ENCODE results near the gene MAP2K4. TPM values are rescaled to one million over a fixed set of nuclear protein-coding genes. Genes with fewer than 3 reads are reported as not detected.
A peak's percentile ranks its signal among the peaks of the same experiment; 100 is the strongest.

The MAP2K4 gene
- total and polyA plus RNA-seq, 2 of the 13 experiments (the other 11 are each of a cell fraction or from before 2014, with no cell fraction given): 21.5 to 35.6 TPM

- peak; percentile 48; the same call in 1 of the 2 replicates for TF ChIP-seq ZNF766 (CRISPR knock-in tag; IDR thresholded peaks at IDR 0.05; ENCODE audit: borderline replicate concordance)
- TF ChIP-seq CHCHD3 (CRISPR knock-in tag; IDR thresholded peaks at IDR 0.05): peak; percentile 86; the same call in 1 of the 2 replicates
- TF ChIP-seq SP1 (IDR thresholded peaks at IDR 0.05): no peak
- TF ChIP-seq SP1 (CRISPR knock-in tag; IDR thresholded peaks at IDR 0.05): peak; percentile 71; the same call in 1 of the 2 replicates
- 0 out of 2 replicates have a peak, but pooled peaks have one; percentile 36 for TF ChIP-seq ZNF350 (CRISPR knock-in tag; IDR thresholded peaks at IDR 0.05; ENCODE audit: borderline replicate concordance, low read depth)
- 0 out of 2 replicates have a peak, but pooled peaks have one; percentile 23 for TF ChIP-seq ZBTB26 (CRISPR knock-in tag; IDR thresholded peaks at IDR 0.05; ENCODE audit: borderline replicate concordance)
- TF ChIP-seq ZNF335 (CRISPR knock-in tag; IDR thresholded peaks at IDR 0.05): no peak
- TF ChIP-seq PRDM10 (CRISPR knock-in tag; IDR thresholded peaks at IDR 0.05; ENCODE audit: low read depth): peak; percentile 15; the same call in 1 of the 2 replicates
- no peak for TF ChIP-seq DZIP1 (CRISPR knock-in tag; IDR thresholded peaks at IDR 0.05)
- TF ChIP-seq HOXA3 (CRISPR knock-in tag; IDR thresholded peaks at IDR 0.05): peak; percentile 68; the same call in 1 of the 2 replicates
- TF ChIP-seq SIN3A (IDR thresholded peaks at IDR 0.05; ENCODE audit: borderline replicate concordance, low read depth, low read length): peak; percentile 90
- TF ChIP-seq PBX3 (CRISPR knock-in tag; IDR thresholded peaks at IDR 0.05; ENCODE audit: borderline replicate concordance): no peak
- TF ChIP-seq TEAD3 (CRISPR knock-in tag; optimal IDR thresholded peaks at IDR 0.05; ENCODE audit: borderline replicate concordance): peak; percentile 11
- 0 out of 2 replicates have a peak, but pooled peaks have one; percentile 26 for TF ChIP-seq ZNF235 (CRISPR knock-in tag; IDR thresholded peaks at IDR 0.05; ENCODE audit: borderline replicate concordance)
- TF ChIP-seq EHMT2 (IDR thresholded peaks at IDR 0.05; ENCODE audit: borderline replicate concordance, low read depth, low read length): 0 out of 2 replicates have a peak, but pooled peaks have one; percentile 41
- peak; percentile 81 for TF ChIP-seq TOPORS (CRISPR knock-in tag; IDR thresholded peaks at IDR 0.05)
- peak; percentile 50 for TF ChIP-seq AGO2 (optimal IDR thresholded peaks at IDR 0.05; ENCODE audit: low read depth, low read length)
- TF ChIP-seq ZMAT3 (CRISPR knock-in tag; conservative IDR thresholded peaks at IDR 0.05): peak; percentile 76; the same call in 1 of the 2 replicates
- 0 out of 2 replicates have a peak, but pooled peaks have one; percentile 15 for TF ChIP-seq ZNF605 (CRISPR knock-in tag; IDR thresholded peaks at IDR 0.05)
- TF ChIP-seq ZNF263 (CRISPR knock-in tag; IDR thresholded peaks at IDR 0.05): 0 out of 2 replicates have a peak, but pooled peaks have one; percentile 16
Measured at GRCh38 chr17:11997147-11997971, 23.3 kb upstream of the MAP2K4 start, which contains the start of gene ZNF18 (continued).
